Measurements from ENCODE around the gene LRFN3. TPM values are rescaled to one million over a fixed set of nuclear protein-coding genes. Genes with fewer than 3 reads are reported as not detected.

Gene LRFN3
- total and polyA plus RNA-seq, 10 of the 15 experiments (the other 5 are each of a cell fraction or from before 2014, with no cell fraction given): 0.02 to 7.3 (median 2.0) TPM; not detected in 1

DNA sequence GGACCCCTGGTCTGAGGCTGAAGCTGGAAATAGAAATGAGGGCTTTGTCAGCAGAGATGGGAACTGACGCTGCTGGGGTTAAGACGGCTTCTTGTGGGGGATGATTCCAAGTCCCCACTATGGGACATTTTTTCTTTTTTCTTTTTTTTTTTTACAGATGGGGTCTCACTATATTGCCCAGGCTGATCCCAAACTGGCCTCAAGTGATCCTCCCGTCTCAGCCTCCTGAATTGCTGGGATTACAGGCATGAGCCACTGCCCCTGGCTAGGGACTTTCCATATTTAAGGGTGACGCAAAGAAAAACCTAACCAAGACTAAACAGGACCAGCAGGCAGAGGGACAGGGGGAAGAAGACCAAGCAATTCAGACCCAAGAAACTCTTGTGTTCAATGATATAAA is 10.0 kb downstream of the LRFN3 start:
- Histone ChIP-seq H3K27ac (ENCODE audit: control insufficient read depth, insufficient read depth) (no peak overlapping the region), H3K9me3 (replicated peaks; ENCODE audit: control insufficient read depth, insufficient read depth, low read length) (no peaks in the 10 kb centered on the region), H2AFZ (ENCODE audit: control insufficient read depth, low read depth, low read length) (no peak overlapping the region), H3K4me3 (no peak overlapping the region), H4K20me1 (ENCODE audit: control insufficient read depth, insufficient read depth) (no peaks in the 10 kb centered on the region), H3K9ac (ENCODE audit: control insufficient read depth, insufficient read depth, low read length) (no peak overlapping the region), H3K4me1 (ENCODE audit: control insufficient read depth, insufficient read depth, low read length) (no peaks in the 10 kb centered on the region), H3K27me3 (replicated peaks in 1 of 2; ENCODE audit: control insufficient read depth in 2 of 2, insufficient read depth in 2 of 2, low read length in 1 of 2) (no peaks in the 10 kb centered on the region), H3K79me2 (ENCODE audit: control insufficient read depth, insufficient read depth, low read length) (no peaks in the 10 kb centered on the region), H3K4me2 (ENCODE audit: control insufficient read depth, insufficient read depth) (no peak overlapping the region), H3K36me3 (ENCODE audit: control insufficient read depth in 2 of 2, insufficient read depth in 2 of 2, low read length in 1 of 2) (no peaks in the 10 kb centered on the region)
- in situ Hi-C loops (cut with MboI) (no loop called here), intact Hi-C loops (cut with micrococcal nuclease; ENCODE audit: unreplicated experiment) (no loop called here)
- 71% methylated on average over 4 of the region's 4 CpGs for WGBS (ENCODE audit: insufficient coverage, insufficient replicate concordance, low lambda C conversion rate, missing lambda C conversion rate)
- CTCF ChIA-PET: interaction anchor here (0.8 to 1.3 kb wide), 3 partner anchors 23 to 224 kb away, joined by 3 to 4 read pairs (median 4); no protein-coding TSS in a partner anchor
- SMC1A ChIA-PET (ENCODE audit: uncharacterized antibody, unreplicated experiment): interaction anchor here (0.5 kb wide), 1 partner anchor 15 kb away, joined by 3 read pairs; no protein-coding TSS in a partner anchor
- RAD21 ChIA-PET (ENCODE audit: unreplicated experiment): no interaction called here
- POLR2A ChIA-PET: no interaction called here
- DNase-seq (ENCODE audit: low read depth, low spot score) (no peak), ATAC-seq (peak; percentile 29; the same call in 2 of the 3 replicates), FAIRE-seq (no peak)
- no TSS peak for BruUV-seq (replicated peaks)
- no peak for TF ChIP-seq MXI1 (IDR thresholded peaks at IDR 0.05; ENCODE audit: low read depth, low read length)
- no peak for TF ChIP-seq SIX5 (IDR thresholded peaks at IDR 0.05; ENCODE audit: low read depth, low read length, severe bottlenecking)
- TF ChIP-seq POLR2AphosphoS5 (IDR thresholded peaks at IDR 0.05; ENCODE audit: low read length): no peak
- no peak for TF ChIP-seq POLR2A (IDR thresholded peaks at IDR 0.05; ENCODE audit: low read depth, low read length)
- TF ChIP-seq HDAC2 (IDR thresholded peaks at IDR 0.05): no peak

DNA sequence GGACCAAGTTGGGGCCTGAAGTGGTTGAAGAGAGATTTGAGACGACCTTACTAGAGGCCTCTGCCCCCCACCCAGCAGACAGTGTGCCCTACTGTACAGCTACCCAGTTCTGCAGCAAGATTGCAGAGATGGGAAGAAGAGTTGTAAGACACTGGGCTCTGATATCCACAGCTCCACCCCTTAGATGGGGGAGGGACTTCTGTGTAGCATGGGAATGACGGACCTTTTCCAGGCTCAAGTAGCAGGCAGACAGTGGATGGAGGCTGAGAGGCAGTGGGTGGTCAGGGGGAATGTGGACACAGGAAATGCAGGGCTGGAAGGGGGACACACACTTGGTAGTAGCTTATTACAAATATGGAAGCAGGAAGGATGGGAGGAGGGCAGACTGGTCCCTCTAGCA is 13.0 kb downstream of the LRFN3 start:
- FAIRE-seq (no peak), DNase-seq (ENCODE audit: low read depth, low spot score) (no peak), ATAC-seq (no peak)
- CTCF ChIA-PET: interaction anchor here (0.8 to 1.6 kb wide), 5 partner anchors 9 to 44 kb away, joined by 3 to 10 read pairs (median 3); no protein-coding TSS in a partner anchor
- SMC1A ChIA-PET (ENCODE audit: uncharacterized antibody, unreplicated experiment): no interaction called here
- intact Hi-C loops (cut with micrococcal nuclease; ENCODE audit: unreplicated experiment) (no loop called here), in situ Hi-C loops (cut with MboI) (no loop called here)
- no peak overlapping the region for H3K4me3 ChIP-seq
- H4K20me1 ChIP-seq (ENCODE audit: control insufficient read depth, insufficient read depth): no peaks in the 10 kb centered on the region
- no peaks in the 10 kb centered on the region for H3K27me3 ChIP-seq (replicated peaks in 1 of 2; ENCODE audit: control insufficient read depth in 2 of 2, insufficient read depth in 2 of 2, low read length in 1 of 2)
- no peak overlapping the region for H3K4me2 ChIP-seq (ENCODE audit: control insufficient read depth, insufficient read depth)
- BruUV-seq (replicated peaks): no TSS peak
- H3K36me3 ChIP-seq (ENCODE audit: control insufficient read depth in 2 of 2, insufficient read depth in 2 of 2, low read length in 1 of 2): no peaks in the 10 kb centered on the region
- no peak for TF ChIP-seq TCF3 (IDR thresholded peaks at IDR 0.05; ENCODE audit: borderline replicate concordance, insufficient read depth, low read depth, low read length)
- no peak for TF ChIP-seq CEBPB (IDR thresholded peaks at IDR 0.05; ENCODE audit: borderline replicate concordance in 1 of 2, low read depth in 2 of 2, low read length in 2 of 2)
- no peak for TF ChIP-seq IKZF1 (conservative IDR thresholded peaks at IDR 0.05)
- WGBS (ENCODE audit: insufficient coverage, insufficient replicate concordance, low lambda C conversion rate, missing lambda C conversion rate): 0% methylated on average over 2 of the region's 2 CpGs
- POLR2A ChIA-PET: interaction anchor here (0.9 kb wide), 1 partner anchor 34 kb away, joined by 6 read pairs; no protein-coding TSS in a partner anchor
- H3K27ac ChIP-seq (ENCODE audit: control insufficient read depth, insufficient read depth): no peak overlapping the region
- RAD21 ChIA-PET (ENCODE audit: unreplicated experiment): interaction anchor here (0.8 to 1.2 kb wide), 3 partner anchors 37 to 105 kb away, joined by 3 to 5 read pairs (median 4); partner anchors contain the start of genes ALKBH6 and THAP8
- peaks cover 8% of the 10 kb centered on the region for H3K4me1 ChIP-seq (ENCODE audit: control insufficient read depth, insufficient read depth, low read length)
- H3K9ac ChIP-seq (ENCODE audit: control insufficient read depth, insufficient read depth, low read length): no peak overlapping the region
- H3K79me2 ChIP-seq (ENCODE audit: control insufficient read depth, insufficient read depth, low read length): no peaks in the 10 kb centered on the region
- H3K9me3 ChIP-seq (replicated peaks; ENCODE audit: control insufficient read depth, insufficient read depth, low read length): no peaks in the 10 kb centered on the region
- H2AFZ ChIP-seq (ENCODE audit: control insufficient read depth, low read depth, low read length): no peak overlapping the region

All from GM12878 (cell line).